HG02884 (cell line): Measurements from ENCODE around the gene GALNT9.

Experiments
- ATAC-seq: cut with Tn5 transposase; IDR thresholded peaks from one replicate; pipeline ENCODE4 v1.9.1; 2021; ENCODE audit warnings: mild to moderate bottlenecking, moderate library complexity; ENCODE audit not compliant: unreplicated experiment

The GALNT9 gene

DNA sequence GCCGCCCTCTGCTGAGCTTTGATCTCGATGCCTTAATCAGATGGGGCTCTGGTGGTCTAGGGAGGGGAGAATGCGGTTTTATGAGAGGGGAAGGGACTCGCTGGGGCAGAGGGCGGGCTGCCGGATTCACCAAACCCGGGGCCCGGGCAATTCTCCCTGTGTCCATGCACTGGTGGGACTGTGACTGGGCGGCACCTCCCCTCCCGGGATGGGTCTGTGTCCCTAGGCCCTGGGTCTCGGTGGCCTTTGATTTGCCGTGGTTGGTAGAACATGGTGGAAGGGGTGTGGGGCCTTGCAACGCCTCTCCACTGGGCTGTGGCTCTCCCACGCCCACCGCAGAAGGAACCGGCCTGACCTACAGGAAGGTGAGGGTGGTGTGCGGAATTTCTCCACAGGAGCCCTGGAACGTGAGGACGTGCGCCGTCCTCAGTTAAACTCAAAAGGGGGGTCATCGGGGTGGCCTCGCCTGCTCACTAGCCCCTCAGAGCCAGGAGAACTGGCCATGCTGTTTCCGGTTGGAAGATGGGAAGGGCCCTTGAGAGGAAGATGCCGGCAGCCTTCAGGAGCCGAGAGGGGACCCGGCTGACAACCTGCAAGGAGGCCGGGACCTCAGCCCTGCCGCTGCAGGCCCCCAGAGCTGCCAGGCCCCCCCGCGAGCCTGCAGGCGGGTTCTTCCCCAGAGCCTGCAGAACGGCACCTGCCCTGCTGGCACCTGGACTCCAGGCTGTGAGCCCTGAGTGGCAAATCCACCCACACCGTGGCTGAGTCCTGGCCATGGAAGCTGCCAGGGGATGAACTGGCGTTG lies 141.5 kb downstream of the GALNT9 start:
- no peak for ATAC-seq

DNA sequence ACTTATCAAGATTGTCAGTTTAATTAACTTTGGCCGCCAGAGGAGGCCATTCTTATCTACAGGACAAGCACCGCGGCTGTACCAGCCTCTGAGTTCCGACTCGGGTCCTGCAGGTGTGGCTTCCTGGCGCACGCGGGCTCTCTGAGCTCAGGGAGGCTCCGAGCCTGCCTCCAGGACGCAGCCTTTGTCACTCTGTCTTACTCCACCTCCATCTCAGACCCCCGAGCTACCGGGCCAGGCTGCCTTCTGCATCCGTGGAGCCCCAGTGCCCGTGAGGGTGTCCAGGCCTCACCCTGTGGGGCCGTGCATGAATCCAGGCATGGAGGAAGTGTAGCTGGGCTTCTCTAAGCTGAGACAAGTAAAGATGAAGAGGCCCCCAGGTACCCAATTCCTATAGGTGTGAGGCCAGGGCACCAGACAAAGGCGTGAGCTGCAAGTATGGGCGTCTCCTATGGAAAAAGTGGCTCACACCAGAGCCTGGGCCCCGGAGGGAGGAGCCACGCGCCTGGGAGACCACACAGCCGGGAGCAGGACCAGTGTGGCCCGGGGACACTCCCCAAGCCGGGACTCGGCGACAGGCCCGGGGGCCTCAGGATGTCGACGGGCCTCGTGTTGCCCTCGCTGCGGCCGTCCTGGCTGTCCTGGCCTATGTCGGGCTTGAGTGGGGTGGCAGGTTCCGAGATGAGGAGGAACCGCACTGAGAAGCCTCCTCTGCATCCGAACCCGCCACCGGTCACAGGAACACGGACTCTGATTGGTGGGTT lies 142.3 kb downstream of the GALNT9 start:
- no peak for ATAC-seq

DNA sequence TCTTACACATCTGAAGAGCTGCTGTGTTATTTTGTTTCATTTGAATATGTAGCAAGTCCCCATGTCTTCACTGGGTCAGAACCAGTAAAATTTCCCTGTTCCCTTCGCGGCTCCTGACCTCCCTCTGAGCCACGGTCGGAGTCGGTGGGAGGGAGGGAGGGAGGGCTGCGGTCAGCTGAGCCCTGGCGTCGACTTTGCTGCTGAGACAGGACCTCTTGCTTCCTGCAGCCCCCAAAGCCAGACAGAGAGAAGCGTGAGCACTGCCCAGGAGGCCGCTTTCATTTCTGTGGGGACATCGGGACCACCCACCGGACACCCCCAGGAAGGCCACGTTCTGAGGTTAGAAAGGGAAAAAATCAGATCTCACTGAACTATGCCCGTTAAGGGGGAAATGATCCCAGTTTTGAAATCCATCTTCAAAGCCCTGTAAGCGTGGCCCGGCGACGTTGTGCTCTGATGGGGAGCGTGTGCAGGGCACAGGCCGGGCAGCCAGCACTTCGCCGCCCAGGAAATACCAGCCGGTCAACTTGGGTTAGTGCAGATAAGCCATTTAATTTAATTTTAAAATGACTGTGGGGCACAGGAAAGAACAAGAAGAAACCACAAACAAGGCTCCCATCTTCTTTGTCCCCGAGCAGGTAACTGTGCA lies 143.1 kb downstream of the GALNT9 start:
- no peak for ATAC-seq

DNA sequence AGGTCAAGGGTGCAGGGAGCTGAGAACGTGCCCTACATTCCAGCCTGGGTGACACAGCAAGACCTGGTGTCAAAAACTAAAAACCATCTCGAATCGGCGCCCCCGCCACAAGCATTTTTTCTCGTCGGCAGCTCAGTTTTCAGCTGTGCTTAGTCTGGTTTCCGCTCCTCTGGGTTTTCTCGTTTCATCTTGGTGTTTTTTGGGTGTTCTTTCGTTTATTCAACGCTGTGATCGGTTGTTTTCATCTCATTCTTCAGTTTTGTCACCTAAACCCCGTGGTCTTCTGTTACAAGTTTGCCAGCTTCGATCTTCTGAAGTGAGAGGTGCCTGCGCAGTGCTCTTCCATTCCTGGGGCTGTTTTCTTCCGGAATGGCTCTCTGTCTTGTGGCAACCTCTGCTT lies 143.7 kb downstream of the GALNT9 start:
- no peak for ATAC-seq

DNA sequence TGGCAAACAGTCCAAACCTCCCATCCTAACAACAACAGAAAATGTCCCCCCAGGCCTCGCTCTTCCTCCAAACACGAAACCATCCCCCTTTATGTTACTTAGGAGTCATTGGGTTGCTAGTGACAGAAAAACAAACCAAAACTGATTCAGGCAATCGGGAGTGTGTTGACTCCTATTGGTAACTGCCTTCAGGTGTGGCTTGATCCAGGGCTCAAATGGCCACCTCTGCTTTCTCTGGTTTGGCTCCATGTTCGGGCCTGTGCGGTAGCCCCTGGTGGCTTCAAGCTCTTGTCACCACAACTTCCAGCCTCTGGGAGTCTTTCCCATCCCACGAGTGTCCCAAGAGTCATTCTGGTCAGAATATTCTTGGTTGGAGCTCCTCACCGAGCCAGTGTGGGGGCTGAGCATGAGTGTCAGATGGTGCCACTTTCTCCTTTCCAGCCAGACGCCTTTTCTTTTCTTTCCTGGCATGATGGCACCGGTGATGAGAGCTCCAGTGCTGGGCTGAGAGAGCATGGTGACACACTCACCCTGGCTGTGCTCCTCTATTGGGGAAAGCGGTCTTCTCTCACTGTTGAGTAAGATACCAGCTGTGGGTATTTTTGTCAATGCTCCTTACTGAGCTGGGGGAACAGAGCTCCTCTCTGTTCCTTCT lies 146.6 kb downstream of the GALNT9 start:
- ATAC-seq = no peak

DNA sequence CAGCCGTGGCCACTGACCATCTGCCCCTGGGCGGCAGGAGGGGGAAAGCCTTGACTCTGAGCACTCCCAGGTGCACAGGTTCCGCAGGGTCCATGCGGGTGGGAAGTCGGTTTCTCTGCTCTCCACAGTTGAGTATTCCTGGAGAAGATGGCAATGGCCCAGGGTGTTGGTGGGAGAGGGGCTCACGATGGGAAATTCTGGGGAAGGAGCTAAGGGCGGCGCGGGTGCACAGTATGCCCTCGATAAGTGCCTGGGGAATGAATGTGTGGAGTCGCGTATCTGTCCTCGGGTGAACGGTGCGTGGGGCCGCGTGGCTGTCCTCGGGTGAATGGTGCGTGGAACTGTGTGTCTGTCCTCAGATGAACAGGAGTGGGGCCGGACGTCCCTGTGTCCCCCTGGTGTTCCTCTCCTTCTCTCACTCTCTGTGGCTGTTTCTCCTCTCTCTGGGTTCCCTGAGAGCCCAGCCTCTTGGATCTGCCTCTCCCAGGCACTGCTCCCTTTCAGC lies 147.1 kb downstream of the GALNT9 start:
- ATAC-seq = no peak

DNA sequence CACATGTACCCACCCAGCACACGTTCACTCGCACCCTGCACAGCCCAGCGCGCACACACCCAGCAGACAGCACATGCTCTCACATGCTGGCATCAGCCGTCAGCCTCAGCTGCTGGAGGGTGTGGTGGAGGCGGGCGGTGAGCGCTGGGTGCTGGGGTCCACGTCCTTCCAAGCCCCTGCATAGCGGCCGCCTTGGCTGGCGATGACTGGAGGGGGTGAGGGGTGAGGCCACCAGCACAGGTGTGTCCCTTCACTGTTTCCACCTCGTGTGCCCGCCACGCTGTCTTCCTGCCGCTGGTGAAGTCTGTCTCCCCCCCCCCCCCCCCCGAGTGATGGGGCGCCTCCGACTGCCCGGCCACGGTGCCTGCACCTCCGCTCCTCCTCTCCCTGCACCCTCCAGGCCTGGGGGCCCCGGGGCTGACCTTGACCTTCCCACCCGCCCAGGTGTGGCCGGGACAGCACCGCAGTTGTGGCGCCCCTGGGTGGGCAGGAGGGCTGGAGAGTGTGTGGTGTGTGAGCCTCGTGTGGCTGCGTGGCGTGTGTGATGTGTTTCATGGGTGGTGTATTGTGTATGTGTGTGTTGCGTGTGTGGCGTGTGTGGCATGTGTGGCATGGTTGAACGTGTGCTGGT lies 147.7 kb downstream of the GALNT9 start:
- no peak for ATAC-seq

DNA sequence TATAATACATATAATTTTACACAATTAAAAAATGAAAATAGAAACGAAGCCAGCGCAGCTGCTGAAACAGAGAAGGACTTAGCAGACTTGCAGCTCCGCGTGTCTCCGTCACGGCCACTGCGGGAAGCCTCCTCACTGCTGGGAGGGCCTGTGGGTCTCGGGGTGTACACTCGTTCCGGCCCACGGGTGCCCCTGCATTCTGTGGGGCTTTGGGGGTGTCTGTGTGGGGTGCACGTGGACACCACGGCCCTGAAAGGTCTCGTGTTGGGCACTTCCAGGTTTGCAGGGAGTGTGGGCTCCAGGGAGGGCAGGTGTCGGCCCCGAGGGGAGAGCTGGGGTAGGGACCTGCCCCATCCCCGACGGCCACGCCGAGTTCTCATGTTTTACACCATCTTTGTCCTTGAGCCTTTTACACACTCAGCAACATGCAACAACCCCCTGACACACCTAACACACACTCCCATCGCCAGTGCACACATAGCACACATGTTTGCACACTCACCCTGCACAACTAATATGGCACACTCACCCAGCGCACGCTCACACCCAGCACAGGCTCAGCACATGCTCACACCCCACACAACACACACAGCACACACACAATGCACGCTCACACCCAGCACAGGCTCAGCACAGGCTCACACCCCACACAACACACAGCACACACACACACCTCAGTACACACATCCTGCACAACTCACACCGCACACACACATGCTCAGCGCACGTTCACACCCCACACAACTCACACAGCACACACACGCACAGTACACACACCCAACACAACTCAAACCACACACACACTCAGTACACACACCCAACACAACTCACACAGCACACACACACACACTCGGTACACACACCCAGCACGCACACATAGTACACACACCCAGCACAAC lies 148.5 kb downstream of the GALNT9 start:
- ATAC-seq = no peak

DNA sequence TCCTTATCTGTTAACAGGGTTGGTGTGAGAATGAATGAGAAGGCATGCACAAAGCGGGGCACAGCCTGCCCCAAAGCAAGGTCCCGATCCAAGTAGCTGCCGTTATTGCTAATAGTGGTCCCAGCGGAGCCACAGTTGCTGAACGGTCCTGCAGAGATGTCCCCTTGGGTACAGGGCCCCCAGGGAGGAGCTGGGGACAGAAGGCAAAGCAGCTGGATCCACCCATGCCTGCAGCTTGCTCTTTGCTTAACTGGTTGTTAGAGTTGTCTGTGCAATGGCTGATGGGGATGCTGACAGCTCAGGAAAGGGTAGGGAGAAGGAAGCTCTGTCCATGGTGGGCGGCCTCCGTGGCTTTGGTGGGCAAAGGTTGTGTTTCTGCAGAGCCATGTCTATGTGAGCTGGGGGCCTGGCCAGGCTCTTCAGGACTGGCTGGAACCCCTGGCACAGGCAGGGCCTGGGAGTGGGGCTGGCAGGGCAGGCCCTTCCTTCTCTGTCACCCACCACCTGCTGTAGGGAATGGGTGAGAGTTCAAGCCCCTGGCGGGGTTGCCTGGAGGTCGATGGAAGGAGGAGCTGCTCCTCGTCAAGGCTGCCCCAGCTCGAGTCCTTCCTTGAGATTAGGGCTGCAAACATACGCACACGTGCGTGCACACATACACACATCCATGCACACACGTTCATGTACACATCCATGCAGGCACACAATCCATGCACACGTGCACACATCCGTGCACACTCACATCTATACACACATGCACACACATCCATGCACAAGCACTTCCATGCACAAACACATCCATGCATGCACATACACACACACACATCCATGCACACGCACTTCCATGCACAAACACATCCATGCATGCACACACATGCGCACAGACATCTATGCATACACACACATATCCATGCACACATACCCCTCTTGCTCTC lies 149.7 kb downstream of the GALNT9 start:
- ATAC-seq = no peak

DNA sequence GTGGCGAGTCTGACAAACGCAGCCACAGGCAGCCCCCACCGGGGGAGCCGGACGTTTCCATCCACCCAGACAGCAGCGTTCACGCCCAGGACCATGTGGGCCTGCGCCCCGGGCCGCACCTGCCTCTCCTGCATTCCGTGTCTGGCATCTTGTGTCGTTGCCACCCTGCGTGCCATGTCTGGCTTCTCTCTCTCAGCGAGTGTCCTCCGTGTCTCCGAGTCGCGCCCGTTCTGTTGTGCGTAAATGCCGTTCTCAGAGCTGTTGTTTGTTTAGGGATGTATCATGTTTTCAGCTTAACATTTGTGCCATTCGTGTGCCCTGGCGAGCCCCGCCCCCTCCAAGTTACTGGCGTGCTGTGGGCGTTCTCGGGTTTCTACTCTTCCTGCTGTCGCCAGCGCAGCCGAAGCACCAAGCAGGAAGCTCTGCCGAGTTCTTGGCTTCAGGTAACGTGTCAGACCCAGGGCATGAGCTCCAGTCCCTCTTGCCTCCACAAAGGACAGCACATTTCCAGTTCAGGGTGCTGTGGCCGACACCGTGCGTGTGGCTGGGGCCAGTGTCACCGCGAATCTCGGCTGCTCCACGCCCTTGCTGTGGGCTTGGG lies 150.5 kb downstream of the GALNT9 start:
- ATAC-seq = no peak

DNA sequence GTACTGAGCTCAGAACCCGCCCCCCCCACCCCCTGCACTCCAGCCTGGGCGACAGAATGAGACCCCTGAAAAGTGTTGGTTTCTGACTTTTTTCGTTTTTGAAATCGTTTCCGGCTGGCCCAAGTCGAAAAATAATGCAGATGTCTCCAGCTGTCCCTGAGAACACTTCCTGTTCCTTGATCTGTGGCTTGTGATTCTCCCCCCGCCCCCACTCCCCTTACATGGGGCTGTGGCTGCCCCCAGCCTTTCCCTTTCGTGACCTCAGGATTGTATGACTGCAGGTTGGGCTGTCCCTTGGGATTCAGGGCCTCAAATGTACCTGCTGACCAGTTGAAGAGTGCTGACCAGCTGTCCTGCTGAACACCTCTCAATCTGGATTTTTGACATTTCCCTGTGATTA lies 151.1 kb downstream of the GALNT9 start:
- ATAC-seq = no peak

DNA sequence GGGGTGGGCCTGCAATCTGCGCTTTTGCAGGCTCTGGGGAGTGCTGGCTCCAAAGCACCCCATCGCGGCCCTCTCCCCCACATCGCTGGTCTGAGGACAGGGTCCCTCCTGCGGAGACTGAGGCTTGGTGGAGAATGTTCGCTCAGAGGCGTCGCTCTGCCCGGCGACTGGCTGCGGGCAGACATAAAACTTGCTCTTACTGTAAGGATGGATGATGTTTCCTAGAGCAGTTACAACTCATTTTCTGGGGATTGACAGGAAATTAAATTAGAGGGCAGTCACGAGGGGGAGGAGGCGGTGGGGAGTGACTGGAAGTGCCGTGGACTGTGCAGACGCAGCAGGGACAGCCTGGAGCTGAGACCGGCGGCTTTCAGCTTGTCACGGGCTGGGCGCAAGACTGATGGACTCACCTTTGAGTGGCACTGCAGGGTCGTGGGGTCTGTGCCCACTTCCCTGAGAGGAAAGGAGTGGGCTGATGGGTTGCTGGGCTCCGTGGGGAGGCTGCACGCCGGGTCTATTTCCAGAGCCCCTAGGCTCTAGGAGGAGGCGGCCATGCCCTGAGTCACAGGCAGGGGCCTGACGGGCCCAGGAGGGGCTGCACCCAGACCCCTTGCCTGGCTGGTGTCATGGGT lies 152.4 kb downstream of the GALNT9 start:
- no peak for ATAC-seq

DNA sequence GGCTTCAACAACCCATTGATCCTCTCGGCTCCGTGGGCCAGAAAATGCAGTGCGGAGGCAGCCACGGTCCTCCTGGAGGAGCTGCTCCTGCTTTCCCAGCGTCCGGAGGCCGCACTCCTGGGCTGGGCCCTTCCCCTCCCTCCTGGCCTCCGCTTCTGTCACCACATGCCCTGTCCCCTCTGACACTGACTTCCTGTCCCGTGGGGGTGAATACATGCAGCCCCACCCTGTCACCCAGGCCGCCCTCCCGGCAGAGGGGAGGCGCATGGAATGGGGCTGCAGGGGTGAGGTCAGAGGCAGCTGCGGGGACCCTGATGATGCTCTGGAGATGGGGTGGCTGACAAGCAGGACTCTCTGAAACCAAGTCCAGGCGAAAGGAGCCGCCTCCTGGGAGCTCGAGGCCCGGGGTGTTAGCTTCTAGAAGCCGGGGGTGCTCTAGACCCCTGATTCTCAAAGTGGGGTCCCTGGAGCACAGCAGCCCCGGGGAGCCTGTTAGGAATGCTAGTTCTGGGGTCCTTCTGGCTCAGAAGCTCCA lies 152.9 kb downstream of the GALNT9 start:
- no peak for ATAC-seq

DNA sequence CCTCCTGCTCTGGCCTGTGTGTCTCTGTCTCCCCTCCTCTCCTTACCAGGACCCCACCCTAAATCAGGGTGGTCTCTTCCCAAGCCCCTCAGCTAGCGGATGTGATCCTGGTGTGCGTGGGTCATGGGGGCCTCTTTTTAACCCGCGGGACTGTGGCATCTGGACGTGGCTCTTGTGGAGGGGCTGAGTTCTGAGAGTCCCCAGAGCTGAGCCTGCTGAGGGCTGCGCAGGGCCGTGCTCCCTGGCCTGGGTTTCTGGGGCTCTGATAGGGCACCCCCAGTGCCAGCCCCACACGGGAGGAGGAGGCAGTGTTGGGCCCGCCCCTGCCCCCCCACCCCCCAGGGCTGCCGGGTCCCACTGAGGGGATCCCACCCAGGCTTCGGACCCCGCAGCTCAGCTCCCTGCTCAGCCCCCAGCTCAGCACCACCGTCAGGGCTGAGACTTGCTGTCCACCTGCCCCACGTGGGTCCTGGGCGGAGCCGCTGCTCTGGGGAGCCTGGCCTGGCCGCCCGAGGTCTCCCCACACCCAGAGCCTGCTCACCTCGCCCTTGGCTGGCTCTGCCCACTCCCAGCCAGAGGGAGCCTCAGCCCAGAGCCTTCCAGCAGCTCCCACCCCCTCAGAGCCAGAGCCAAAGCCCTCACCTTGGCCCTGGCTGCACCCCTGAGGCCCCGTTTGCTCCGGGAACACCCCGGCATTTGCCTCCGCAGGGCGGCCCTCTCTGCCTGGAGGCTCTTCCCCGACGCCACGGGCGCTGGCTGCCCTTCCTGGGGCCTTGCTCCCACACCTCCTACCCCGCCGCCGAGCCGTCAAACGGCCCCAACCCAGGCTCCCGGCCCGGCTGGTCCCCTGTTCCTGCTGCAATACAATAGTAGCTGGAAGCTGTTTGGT lies 153.6 kb downstream of the GALNT9 start:
- no peak for ATAC-seq

DNA sequence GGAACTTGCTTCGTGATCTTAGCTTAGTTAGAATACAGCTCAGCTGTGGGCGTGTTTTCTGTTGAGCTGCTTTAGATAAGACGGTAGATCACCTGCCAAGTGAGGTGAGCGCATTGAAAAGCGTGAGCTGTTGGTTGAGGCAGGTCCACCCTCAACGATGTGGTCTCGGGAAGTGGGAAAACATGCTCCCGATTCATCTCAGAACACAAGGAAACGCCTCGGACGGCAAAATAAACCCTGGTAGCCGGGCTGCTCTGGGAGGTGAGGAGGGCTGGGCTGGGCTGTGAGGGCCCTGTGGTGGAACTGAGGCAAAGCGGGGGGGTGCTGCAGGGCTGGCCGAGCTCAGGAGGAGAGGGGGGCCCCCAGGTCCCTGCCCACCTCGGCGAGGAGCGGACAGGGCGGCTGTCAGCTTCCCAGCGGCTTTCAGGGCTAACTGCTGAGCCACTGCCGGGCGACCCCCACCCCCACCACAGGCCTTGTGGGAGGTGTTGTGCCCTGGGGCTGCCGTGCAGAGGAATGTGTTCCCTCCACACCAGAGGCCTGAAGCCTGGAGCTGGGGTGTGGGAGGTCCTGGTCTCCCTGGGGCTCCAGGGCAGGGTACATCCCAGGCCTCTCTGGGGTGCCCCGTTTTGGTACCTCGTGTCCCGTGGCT lies 154.4 kb downstream of the GALNT9 start:
- no peak for ATAC-seq
